Brain microvascular endothelial cell (primary cell): ENCODE measurements around the gene GID4.

Experiments
- DNase-seq: peaks from one replicate; pipeline ENCODE4 v3.0.0-alpha.2; 2020
- H3K27ac ChIP-seq: fragments of 250-450 bp; sonication (Bioruptor Pico); 2 replicates; pipeline ENCODE4 v1.5.1; 2020; ENCODE audit warnings: mild to moderate bottlenecking, moderate library complexity
- H3K27me3 ChIP-seq: fragments of 250-450 bp; sonication (Bioruptor Pico); replicated peaks from 2 replicates; pipeline ENCODE4 v1.5.1; 2020; ENCODE audit warnings: mild to moderate bottlenecking
- H3K36me3 ChIP-seq: fragments of 250-450 bp; sonication (Bioruptor Pico); replicated peaks from 2 replicates; pipeline ENCODE4 v1.5.1; 2020; ENCODE audit warnings: mild to moderate bottlenecking
- H3K4me3 ChIP-seq: 2 replicates; pipeline ENCODE4 v1.5.1; 2011; ENCODE audit warnings: low read depth, mild to moderate bottlenecking, control low read depth, low read length, moderate library complexity
- in situ Hi-C: cut with HindIII; loops from 2 replicates; pipeline ENCODE4 v1.10.0; 2017; ENCODE audit warnings: low sequenced_read_pairs, low pct_ligation_motif_present
- TF ChIP-seq, protein P1 (sequence below): IDR thresholded peaks from 2 replicates; pipeline ENCODE4 v1.5.1; 2011; ENCODE audit warnings: low read depth, mild to moderate bottlenecking, moderate library complexity, low read length, control low read depth, inconsistent platforms; ENCODE audit errors: missing control alignments

GID4 gene

GRCh38 chr17:18084256-18084655 is 45.0 kb downstream of the GID4 start:
- in situ Hi-C loops, result no loop called here
- Histone ChIP-seq H3K27me3 (no peaks in the 10 kb centered on the region), H3K4me3 (no peak overlapping the region), H3K27ac (no peak overlapping the region), H3K36me3 (no peaks in the 10 kb centered on the region)
- no peak for DNase-seq
- TF ChIP-seq, protein P1, sequence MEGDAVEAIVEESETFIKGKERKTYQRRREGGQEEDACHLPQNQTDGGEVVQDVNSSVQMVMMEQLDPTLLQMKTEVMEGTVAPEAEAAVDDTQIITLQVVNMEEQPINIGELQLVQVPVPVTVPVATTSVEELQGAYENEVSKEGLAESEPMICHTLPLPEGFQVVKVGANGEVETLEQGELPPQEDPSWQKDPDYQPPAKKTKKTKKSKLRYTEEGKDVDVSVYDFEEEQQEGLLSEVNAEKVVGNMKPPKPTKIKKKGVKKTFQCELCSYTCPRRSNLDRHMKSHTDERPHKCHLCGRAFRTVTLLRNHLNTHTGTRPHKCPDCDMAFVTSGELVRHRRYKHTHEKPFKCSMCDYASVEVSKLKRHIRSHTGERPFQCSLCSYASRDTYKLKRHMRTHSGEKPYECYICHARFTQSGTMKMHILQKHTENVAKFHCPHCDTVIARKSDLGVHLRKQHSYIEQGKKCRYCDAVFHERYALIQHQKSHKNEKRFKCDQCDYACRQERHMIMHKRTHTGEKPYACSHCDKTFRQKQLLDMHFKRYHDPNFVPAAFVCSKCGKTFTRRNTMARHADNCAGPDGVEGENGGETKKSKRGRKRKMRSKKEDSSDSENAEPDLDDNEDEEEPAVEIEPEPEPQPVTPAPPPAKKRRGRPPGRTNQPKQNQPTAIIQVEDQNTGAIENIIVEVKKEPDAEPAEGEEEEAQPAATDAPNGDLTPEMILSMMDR, result no peak

DNA sequence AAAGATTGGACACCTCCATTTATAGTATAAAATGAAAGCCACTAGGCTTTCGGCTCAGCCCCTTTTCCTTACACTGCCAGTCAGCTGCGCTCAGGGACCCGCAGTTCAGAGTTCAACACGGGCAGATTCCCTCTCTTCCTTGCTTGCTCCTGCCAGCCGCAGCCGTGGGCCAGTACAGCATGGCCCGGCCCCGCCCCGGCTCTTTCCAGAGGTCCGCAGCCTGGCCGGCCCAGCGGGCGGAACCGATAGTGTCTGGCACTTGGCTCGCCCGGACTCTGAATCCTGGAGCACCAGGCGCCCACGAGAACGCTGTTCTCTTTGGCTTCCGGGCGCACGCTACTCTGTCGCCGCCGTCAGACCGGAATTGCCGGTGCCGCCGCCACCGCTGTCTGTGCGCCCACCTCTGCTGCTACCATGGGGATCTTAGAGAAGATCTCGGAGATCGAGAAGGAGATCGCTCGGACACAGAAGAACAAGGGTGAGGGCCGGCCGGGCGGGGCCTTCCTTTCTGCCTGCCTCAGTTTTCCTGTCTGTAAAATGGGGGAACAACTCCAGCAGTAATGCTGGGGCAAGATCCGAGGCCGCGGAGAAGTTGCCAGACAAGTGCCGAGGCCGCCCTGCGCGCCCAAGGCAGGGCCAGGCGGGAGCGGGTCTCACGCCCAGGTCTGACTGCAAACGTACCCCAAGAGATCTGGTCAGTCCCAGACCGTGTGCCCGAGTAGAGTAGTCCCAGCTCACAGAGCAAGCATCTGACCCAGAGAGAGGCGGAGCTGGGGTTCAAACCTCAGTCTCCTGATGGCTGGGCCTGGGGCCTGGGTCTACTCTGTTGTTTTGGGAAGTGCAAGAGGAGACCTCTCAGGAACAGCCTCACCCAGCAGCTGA is 48.6 kb downstream of the GID4 start, which contains the start of gene DRG2:
Gene DRG2 (plus strand): TSS at position 339 of the 882 bp plus-strand sequence. CDS start 76 bp downstream, at position 415.
- TF ChIP-seq, protein P1, result peak; percentile 6
- peaks cover 4% of the 10 kb centered on the region for H3K36me3 ChIP-seq
- peak within 1 kb of the TSS; percentile 13 for H3K27ac ChIP-seq
- in situ Hi-C loops, result no loop called here
- DNase-seq, result peak; percentile 83
- no peaks in the 10 kb centered on the region for H3K27me3 ChIP-seq
- H3K4me3 ChIP-seq, result peak within 1 kb of the TSS; percentile 97

DNA sequence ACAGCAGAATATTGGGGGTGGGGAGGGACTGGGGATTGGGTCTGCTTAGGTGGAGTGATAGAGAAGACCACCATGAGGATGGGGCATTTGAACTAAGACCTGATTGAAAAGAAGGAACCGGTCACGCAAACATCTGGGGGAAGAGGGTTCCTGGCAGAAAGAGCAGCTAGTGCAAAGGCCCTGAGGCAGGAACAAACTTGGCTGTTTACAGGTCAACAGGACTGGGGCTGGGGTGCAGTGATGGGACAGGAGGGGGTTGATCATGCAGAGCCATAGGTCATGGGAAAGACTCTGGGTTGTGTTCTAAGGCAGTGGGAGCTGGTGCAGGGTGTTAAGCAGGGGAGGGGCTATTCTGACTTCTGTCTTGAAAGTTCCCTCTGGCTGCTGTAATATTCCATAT is 50.4 kb downstream of the GID4 start:
- no peaks in the 10 kb centered on the region for H3K27me3 ChIP-seq
- H3K4me3 ChIP-seq, result no peak overlapping the region
- no peak for DNase-seq
- TF ChIP-seq, protein P1, result no peak
- in situ Hi-C loops, result no loop called here
- peaks cover 15% of the 10 kb centered on the region for H3K36me3 ChIP-seq
- H3K27ac ChIP-seq, result no peak overlapping the region

GRCh38 chr17:18093616-18094408 is 54.6 kb downstream of the GID4 start:
- Histone ChIP-seq H3K27ac (no peak overlapping the region), H3K27me3 (no peaks in the 10 kb centered on the region), H3K36me3 (peaks cover 35% of the 10 kb centered on the region), H3K4me3 (no peak overlapping the region)
- TF ChIP-seq, protein P1, result peak; percentile 74
- in situ Hi-C loops, result no loop called here
- peak; percentile 89 for DNase-seq

DNA sequence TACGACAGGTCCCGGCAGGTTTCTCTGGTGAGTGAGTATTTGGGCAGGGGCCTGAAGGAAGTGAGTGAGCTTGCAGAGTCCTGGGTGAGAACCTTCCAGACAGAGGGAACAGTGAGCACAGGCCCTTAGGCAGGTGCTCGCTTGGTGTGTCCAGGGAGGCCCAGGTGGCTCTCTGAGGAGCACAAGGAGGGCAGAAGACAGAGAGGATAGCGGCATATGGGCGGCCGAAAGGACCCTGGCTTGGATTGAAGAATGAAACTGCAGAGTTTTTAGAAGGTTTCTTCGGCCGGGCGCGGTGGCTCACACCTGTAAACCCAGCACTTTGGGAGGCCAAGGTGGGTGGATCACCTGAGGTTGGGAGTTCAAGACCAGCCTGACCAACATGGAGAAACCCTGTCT is 55.2 kb downstream of the GID4 start:
- H3K27me3 ChIP-seq, result no peaks in the 10 kb centered on the region
- H3K36me3 ChIP-seq, result peaks cover 40% of the 10 kb centered on the region
- H3K4me3 ChIP-seq, result no peak overlapping the region
- in situ Hi-C loops, result no loop called here
- H3K27ac ChIP-seq, result no peak overlapping the region
- TF ChIP-seq, protein P1, result no peak
- DNase-seq, result no peak
